Stimulated activated CD4-positive, alpha-beta T cell treated with anti-CD3 and anti-CD28 coated beads, Interleukin-4, amount 100 ng/mL, for 24 hours (primary cell): ENCODE results near the gene TTC36.
"Not testable (repeated sequence)": the region's sequence is repeated elsewhere in the genome, so short reads cannot be mapped to it uniquely, and the experiment has no call there.

Experiments
- DNase-seq: peaks from one replicate; pipeline ENCODE4 v3.0.0-alpha.2; 2020

Gene TTC36

DNA sequence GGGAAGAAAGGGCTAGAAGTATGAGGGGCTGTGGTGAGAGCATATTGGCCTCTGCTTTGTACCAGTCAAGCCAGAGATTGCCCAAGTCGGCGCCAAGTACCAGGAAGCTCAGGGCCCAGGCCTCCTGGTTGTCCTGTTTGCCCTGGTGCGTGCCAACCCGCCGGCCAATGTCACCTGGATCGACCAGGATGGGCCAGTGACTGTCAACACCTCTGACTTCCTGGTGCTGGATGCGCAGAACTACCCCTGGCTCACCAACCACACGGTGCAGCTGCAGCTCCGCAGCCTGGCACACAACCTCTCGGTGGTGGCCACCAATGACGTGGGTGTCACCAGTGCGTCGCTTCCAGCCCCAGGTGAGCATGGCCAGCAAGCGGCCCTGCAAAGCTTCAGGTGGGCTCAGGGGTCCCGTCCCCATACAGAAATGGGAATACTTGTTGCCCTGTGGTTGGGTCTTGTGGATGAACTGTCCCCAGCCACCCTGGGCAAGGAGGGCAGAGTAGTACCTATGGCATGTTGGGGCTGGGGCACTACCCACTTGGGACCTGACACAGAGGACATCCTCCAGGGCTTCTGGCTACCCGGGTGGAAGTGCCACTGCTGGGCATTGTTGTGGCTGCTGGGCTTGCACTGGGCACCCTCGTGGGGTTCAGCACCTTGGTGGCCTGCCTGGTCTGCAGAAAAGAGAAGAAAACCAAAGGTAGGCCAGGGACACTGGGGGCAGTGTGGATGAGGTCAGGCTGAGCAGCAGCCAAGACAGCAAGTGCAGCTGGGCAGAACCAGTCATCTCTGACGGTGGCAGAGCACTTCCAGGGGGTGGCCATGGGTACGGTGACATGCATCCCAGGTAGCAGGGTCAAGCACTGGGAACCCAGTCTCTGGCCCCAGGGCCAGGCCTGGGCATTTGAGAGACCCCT, 5.8 kb downstream of the TTC36 start:
- no peak for DNase-seq

DNA sequence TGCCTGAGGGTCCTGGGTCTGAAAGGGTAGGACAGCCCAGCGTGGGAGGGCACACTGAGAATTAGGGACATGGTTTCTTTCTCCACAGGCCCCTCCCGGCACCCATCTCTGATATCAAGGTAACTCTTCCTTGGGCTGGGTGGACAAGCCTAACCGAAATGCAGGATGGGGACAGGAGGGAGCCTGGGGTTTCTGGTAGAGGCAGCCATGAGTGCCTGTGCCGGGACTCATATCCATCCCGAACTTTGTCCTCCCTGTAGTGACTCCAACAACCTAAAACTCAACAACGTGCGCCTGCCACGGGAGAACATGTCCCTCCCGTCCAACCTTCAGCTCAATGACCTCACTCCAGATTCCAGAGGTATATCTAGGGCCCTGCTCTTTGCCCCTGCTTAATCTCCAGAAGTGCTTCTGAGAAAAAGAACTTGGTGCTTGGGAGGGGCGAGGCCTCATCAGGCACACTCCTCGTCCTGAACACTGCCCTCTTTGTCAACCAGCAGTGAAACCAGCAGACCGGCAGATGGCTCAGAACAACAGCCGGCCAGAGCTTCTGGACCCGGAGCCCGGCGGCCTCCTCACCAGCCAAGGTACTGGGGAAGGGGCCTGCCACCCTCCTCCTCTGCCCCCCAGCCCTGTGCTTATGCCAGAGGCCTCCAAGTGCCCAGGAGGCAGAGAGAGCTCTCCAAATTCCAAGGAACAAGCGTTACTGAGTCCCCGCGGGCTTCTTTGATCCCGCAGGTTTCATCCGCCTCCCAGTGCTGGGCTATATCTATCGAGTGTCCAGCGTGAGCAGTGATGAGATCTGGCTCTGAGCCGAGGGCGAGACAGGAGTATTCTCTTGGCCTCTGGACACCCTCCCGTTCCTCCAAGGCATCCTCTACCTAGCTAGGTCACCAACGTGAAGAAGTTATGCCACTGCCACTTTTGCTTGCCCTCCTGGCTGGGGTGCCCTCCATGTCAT, 6.8 kb downstream of the TTC36 start:
- no peak for DNase-seq

DNA sequence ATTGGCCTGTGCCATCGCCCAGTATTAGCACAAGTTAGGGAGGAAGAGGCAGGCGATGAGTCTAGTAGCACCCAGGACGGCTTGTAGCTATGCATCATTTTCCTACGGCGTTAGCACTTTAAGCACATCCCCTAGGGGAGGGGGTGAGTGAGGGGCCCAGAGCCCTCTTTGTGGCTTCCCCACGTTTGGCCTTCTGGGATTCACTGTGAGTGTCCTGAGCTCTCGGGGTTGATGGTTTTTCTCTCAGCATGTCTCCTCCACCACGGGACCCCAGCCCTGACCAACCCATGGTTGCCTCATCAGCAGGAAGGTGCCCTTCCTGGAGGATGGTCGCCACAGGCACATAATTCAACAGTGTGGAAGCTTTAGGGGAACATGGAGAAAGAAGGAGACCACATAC, 8.0 kb downstream of the TTC36 start:
- DNase-seq = no peak

DNA sequence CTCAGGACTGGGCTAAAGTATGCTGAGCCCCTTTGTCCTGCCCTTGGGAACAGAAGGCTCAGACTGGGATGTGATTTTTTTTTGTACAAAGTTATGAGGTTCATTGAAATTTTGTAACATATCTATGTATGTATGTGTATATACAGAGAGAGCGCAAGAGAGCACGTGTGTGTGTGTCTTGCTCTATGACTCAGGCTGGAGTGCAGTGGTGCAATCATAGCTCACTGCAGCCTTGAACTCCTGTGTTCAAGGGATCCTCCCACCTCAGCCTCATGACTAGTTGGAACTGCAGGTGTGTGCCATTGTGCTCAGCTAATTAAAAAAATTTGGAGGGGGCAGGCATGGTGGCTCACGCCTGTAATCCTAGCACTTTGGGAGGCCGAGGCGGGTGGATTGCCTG, 9.5 kb downstream of the TTC36 start:
- DNase-seq = no peak

DNA sequence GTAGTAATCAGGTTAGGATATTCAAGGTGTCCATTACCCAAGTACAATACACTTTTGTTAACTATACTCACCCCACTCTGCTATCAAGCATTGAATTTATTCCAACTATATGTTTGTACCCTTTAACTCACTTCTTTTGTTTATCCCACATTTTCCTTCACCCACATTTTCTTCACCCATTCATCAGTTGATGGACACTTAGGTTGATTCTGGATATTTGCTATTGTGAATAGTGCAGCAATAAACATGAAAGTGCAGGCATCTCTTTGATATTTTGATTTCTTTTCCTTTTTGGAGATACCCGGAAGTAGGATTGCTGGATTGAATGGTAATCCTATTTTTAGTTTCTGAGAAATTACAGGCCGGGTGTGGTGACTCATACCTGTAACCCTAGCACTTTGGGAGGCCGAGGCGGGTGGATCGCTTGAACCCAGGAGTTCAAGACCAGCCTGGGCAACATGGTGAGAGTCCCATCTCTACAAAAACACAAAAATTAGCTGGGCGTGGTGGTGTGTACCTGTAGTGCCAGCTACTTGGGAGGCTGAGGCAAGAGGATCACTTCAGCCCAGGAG, 10.2 kb downstream of the TTC36 start:
- no peak for DNase-seq

DNA sequence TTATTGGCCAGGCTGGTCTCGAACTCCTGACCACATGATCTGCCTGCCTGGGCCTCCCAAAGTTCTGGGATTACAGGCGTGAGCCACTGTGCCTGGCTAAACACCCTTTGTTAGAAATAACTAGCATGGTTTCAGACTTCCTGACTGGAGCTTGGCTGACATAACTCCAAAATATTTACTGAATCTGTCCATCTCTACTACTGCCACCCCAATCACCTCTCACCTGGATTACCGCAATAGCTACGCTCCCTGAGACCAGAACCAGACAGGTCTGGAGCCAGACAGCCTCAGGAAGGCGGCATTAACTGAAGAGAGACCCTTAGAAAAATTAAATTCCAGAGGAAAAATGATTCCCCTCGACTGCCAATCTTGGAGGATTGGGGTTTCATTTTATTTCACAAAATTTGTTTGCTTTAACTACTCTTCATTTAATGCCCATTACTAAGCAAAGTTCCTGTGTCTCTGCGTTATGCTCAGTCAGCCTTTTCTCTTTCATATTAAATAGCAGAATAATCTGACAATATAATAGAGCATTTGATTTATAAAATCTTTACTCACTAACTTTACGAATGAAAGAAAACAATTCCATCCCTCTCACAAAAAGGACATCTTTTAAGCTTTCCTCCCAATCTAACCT, 16.9 kb downstream of the TTC36 start:
- DNase-seq = no peak

DNA sequence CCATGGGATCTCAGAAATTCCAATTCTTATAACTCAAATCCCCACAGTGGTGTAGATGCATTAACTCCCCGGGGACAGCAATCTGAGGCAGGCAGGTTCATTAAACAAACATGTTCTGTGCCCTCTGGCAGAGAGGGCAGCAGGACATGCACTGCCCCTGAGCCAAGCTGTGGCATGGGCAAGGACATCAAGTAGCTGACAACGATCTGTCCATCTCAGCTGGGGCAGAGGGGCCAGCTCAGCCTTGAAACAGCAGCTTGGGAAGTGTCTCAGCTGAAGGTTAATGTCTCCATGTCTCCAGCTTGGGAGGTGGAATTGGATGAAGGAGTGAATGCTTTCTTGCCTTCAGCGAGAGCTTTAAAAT, 17.4 kb downstream of the TTC36 start:
- DNase-seq = no peak

DNA sequence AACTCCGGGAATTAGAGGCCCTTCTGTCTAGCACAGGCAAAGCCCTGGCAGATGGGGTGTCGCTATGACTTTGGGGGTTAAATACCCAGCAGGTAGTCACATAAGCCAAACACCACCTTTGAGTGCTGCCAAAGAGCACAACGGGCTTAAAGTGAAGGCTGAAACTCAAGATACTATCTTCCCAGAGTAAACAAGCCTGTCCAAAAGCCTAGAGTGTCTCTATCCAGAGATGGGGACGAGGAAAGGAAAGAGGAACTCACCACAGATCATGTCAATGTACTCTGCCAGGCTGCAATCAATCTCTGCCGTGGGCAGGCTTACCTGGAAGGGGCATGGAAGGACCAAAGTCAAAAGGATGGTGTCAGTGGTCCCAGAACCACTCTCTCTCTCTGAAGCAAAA, 18.3 kb downstream of the TTC36 start:
- DNase-seq = no peak

DNA sequence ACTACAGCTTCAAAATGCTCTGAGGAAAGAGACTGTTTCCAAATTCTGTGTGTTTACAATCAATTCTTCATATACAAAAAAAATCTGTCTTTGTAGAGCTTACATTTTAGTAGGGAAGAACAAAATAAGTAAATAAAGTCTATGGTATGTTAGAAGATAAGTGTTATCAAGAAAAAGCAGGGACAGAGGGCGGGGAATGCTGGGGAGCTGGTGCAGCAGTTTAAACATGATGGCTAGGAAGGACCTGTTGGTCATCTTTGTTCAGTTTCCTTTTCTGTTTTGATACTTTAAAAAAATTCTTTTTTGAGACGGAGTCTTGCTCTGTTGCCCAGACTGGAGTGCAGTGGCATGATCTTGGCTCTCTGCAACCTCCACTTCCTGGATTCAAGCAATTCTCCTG, 19.9 kb downstream of the TTC36 start:
- DNase-seq = no peak

DNA sequence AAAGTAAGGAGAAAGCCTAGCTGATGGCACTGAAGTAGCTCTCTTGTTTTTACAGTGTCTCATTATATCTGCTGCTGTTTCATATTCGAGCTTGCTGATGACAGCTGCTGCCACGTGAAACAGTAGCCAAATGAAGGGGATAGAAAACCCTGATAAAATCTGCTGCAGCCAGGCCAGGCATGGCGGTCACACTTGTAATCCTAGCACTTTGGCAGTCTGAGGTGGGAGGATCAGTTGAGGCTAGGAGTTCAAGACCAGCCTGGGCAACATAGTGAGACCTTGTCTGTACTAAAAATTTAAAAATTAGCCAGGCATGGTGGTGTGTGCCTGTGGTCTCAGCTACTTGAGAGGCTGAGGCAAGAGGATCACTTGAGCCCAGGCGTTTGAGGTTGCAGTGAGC, 25.1 kb downstream of the TTC36 start:
- no peak for DNase-seq

DNA sequence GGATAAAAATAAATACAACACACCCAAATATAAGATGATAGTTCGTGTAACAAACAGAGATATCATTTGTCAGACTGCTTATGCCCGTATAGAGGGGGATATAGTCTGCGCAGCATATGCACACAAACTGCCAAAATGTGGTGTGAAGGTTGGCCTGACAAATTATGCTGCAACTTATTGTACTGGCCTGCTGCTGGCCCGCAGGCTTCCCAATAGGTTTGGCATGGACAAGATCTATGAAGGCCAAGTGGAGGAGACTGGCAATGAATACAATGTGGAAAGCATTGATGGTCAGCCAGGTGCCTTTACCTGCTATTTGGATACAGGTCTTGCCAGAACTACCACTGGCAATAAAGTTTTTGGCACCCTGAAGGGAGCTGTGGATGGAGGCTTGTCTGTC, 33.5 kb downstream of the TTC36 start:
- DNase-seq = no peak

DNA sequence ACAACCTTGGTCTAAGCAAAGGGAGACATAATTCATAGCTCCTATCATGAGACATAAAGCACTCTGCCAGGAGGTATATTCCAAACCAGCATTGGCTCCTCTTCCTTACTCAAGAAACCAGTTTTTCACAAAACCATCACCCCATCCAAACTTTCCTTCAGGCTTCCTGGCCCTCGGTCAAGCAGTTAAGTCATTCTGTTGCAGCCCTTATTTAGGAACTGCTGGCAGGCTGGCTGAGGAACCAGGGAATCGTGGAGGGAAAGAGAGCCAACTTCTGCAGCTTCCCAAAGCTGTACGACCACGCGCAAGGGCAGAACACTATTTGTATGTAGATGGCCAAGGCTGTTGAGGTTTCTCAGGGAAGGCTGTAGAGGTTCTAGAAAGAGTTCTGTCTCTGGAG, 37.8 kb downstream of the TTC36 start:
- no peak for DNase-seq

DNA sequence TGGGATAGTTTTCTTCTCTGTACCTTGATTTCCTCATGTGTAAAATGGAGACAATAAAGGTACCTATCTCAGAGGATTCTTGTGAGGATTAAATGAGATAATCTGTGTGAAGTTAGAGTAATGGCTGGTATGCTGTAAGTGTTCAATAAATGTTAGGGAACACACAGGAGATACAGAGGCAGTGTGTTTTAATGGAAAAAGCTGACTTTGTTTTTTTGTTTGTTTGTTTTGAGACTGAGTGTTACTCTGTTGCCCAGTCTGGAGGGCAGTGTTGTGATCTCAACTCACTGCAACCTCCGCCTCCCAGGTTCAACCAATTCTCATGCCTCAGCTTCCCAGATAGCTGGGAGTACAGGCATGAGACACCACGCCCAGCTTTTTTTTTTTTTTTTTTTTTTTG, 42.4 kb downstream of the TTC36 start:
- no peak for DNase-seq

DNA sequence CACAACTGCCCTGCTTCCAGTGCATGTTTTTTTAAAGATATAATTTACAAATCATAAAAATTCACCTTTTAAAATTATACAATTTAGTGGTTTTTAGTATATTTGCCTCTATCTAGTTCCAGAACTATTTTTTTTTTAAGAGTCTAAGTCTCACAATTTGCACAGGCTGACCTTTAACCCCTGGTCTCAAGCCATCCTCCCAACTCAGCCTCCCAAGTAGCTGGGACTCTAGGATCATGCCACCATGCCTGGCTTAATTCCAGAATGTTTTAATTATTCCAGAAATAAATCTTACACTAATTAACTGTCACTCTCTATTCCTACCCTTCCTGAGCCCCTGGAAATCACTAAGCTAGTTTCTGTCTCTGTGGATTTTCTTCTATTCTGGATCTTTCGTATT, 43.5 kb downstream of the TTC36 start:
- no peak for DNase-seq

DNA sequence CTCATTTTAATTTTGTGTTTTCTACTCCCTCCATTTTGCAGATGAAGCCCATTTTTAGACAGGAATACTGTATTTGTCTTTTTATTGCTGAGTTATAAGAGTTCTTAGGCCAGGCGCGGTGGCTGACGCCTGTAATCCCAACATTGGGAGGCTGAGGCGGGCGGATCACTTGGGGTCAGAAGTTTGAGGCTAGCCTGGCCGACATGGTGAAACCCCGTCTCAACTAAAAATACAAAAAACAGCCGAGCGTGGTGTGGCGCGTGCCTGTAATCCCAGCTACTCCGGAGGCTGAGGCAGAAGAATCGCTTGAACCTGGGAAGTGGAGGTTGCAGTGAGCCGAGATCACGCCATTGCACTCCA, 44.4 kb downstream of the TTC36 start:
- peak; percentile 7 for DNase-seq

DNA sequence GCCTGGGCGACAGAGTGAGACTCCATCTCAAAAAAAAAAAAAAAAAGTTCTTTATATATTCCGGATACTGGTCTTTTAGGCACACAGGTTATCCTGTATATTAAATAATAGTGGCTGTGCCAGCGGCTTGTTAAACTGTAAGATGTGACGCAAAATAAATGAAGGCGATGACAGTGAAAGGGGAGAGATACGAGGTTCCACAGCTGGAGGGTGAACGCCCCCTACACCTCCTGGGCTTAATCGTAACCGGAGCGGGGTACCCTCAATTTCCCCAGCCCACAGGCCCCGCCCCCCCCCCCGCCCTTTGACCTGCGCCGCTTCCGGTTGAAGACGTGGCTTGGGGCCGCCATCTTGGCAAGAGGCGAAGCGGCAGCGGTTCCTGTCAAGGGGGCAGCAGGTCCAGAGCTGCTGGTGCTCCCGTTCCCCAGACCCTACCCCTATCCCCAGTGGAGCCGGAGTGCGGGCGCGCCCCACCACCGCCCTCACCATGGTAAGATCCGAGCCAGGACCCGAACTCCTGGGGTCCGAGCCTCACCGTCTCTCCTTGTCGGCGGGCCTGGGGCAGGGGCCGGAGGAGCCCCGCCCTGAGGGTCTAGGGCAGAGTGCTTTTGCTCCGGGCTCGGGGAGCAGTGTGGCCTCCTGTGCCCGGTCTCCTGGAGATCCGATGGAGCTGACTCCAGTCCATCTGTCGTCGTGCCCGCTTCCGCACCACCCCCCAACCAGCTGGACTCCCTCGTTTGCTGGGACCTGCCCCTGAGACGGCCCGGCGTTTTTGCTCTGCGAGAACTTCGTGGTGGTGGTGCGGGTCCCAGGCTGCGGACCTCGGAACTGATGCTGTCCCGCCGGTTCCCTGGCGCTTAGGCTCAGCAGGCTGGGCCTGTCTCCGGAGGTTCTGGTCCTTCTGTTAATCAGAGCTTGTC, 45.0 kb downstream of the TTC36 start, which contains the start of gene ARCN1:
ARCN1 (plus strand) TSS at position 349 of the 920 bp plus-strand sequence; CDS start at position 488, 139 bp downstream.
- DNase-seq = peak; percentile 79

DNA sequence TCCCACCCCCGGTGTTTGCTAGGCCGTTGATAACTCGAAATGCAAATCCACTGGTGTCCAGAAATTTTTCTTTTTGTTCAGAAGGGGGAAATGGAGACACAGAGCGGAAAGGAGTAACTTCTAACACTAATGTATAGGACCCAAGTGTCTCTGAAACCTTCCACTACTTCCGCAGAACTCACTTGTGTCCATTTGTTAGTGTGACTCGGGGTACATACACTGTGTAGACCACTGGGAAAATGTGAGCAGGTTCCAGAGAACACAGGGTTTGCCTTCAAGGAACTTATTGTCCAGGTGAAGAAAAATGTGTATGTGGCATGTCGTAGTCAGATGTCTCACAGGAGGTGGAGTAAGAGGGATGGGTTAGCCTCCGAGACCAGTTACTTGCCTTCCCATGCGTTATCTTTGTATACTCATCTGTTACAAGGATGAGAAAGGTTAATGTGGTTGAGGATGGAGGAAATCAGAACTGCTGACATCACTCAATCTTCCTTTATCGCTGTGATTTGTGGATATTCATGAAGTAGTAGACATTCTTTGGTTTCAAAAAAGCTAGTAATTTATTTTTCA, 45.8 kb downstream of the TTC36 start:
- DNase-seq = peak; percentile 38

DNA sequence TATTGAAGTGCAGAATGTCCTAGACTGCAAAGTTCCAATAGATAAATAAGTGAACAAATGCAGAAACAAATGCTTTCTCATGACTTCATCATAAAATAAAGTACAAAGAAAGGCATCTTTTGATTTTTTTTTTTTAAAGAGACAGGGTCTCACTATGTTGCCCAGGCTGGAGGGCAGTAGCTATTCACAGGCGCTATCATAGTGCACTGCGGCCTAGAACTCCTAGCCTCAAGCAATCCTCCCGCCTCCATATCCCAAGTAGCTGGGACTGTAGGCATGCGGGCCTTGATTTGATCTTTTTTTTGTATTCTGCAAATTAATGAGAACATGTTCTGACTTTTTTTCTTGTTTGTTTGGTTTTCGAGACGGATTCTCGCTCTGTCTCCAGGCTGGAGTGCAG, 47.4 kb downstream of the TTC36 start:
- no peak for DNase-seq

DNA sequence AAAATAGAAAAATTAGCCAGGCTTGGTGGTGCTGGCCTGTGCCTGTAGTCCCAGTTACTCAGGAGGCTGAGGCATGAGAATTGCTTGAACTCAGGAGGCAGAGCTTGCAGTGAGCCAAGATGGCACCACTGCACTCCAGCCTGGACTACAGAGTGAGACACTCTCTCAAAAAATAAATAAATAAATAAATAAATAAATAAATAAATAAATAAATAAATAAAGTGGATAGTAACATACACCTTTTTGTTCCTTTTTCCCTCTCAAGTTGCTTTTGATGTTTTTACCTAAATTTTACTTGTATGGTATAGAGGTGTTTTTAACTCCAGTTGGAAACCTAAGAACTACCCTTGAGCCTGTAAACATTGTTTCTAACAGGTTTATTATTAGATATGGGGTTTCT, 50.7 kb downstream of the TTC36 start:
- not testable (repeated sequence) for DNase-seq
